ENCODE data around the gene RBM44. TPM values are rescaled to one million over a fixed set of nuclear protein-coding genes. Genes with fewer than 3 reads are reported as not detected.
A peak's percentile ranks its signal among the peaks of the same experiment; 100 is the strongest.

RBM44 gene
- total and polyA plus RNA-seq, 5 experiments from 2014 or later, result 0.80 to 1.0 (median 0.91) TPM; not detected in 2

DNA sequence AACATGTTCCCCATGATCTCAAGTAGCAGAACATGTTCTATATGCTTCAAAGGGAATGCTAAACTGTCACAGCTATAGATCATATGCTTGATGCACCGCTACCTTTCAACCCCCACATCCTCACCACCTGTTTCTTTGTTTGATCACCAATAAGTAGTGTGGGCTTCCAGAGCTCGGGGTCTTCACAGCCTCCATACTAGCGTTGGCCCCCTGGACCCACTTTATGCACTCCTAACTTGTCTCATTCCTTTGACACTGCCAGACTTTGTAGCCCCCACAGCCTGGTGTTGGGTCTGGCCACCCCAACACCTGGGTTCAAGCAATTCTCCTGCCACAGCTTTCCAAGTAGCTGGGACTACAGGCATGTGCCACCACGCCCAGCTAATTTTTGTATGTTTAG lies 11.6 kb upstream of the RBM44 start:
- no peaks in the 10 kb centered on the region for H3K27me3 Mint-ChIP-seq
- H3K9me3 Mint-ChIP-seq, result peaks cover 0 to 34% (median 11%) of the 10 kb centered on the region in 9 donors
- no peak for ATAC-seq
- H3K27ac Mint-ChIP-seq, result no peak overlapping the region
- H3K4me3 Mint-ChIP-seq, result no peak overlapping the region
- peaks cover 0 to 3% (median 1%) of the 10 kb centered on the region in 4 donors for H3K4me1 Mint-ChIP-seq
- H3K36me3 Mint-ChIP-seq, result peaks cover 22 to 45% (median 40%) of the 10 kb centered on the region in 3 donors
- POLR2A ChIA-PET, result interaction anchor here (0.5 to 1.1 kb wide), 2 partner anchors 50 to 82 kb away, joined by 3 to 4 read pairs; no protein-coding TSS in a partner anchor
- DNase-seq, result no peak

DNA sequence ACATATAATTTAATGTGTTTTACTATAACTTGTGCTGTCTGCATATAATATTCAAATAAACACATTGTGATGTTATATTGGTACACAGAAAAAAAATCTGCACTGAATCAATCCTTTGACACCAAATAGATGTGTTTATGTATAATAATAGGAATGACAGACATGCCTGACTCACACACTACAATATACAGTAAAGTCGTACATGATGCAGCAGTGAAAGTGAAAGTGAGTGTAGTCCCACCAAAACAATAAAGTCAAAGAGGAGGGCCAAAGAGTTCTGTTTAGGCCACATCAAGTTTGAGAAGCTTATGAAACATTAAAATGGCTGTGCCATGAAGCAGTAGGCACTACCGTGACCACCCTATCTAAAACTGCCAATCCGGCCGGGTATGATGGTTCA lies 8.2 kb upstream of the RBM44 start:
- peaks cover 0 to 3% (median under 1%) of the 10 kb centered on the region in 4 donors for H3K4me1 Mint-ChIP-seq
- ATAC-seq (no peak), DNase-seq (no peak)
- H3K36me3 Mint-ChIP-seq, result peaks cover 17 to 26% (median 20%) of the 10 kb centered on the region in 3 donors
- POLR2A ChIA-PET, result no interaction called here
- no peak overlapping the region for H3K27ac Mint-ChIP-seq
- H3K27me3 Mint-ChIP-seq, result no peaks in the 10 kb centered on the region
- H3K4me3 Mint-ChIP-seq, result no peak overlapping the region
- H3K9me3 Mint-ChIP-seq, result peaks cover 0 to 16% (median 10%) of the 10 kb centered on the region in 9 donors

DNA sequence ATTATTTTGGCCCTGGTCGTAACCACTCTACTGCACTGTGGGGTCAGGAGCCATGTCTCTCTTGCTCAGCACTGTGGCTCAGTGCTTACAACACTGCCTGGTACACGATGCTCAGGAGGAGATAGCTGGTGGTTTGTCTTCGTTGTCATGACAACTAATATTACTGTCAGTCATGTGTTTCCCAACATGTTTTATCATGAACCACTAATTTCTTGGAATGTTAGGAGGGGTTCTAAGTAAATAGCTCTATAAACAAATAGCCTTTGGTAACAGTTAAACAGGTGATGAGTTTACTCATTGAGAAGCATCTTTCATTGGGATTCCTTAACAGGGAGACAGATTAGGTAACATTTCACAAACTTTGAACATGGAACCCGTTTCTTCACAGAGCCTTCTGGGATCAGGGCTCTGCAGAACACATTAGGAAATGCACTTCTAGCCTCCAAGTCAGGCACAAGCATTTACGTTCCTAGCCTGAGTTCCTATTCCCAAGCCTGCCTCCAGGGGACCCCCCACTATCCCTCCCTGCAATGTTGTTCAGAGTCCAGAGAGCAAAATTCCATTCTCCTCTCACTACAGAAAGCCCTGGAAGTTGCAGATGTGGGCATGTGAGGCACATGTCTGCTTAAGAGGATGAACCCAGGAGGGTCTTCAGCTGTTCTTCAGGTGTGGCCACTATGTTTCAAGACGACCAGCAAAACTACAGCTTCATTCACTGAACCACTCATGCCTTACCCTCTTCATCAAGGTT lies 6.4 kb upstream of the RBM44 start:
- no peak overlapping the region for H3K4me3 Mint-ChIP-seq
- no peak overlapping the region for H3K27ac Mint-ChIP-seq
- peaks cover 0 to 3% (median 0%) of the 10 kb centered on the region in 4 donors for H3K4me1 Mint-ChIP-seq
- ATAC-seq (no peak), DNase-seq (no peak)
- POLR2A ChIA-PET, result no interaction called here
- H3K9me3 Mint-ChIP-seq, result peaks cover 0 to 5% (median under 1%) of the 10 kb centered on the region in 9 donors
- peaks cover 6 to 14% (median 11%) of the 10 kb centered on the region in 3 donors for H3K36me3 Mint-ChIP-seq
- no peaks in the 10 kb centered on the region for H3K27me3 Mint-ChIP-seq

DNA sequence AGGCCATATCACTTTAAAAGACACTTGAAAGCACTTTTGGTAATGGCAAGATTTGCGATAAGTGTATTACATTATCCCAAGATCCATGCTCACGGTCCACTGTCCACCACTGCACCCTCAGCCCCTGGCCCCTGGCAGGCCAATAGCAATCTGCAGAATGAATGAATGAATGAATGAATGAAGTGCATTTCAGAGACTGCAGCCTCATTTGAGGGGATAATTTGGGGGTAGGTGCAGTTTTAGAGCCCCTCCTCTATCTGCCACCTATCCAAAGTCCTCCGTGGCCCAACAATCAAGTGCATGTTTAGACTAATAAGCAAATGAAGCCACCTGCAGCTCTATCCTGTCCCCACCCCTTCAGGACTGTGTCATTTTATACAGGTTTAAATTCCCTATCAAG lies 1.3 kb upstream of the RBM44 start:
- POLR2A ChIA-PET, result no interaction called here
- Mint-ChIP-seq H3K36me3 (peaks cover 0 to 5% (median 2%) of the 10 kb centered on the region in 3 donors), H3K4me1 (no peaks in the 10 kb centered on the region), H3K27ac (no peak overlapping the region), H3K27me3 (no peaks in the 10 kb centered on the region), H3K4me3 (no peak overlapping the region), H3K9me3 (peaks cover 0 to 9% (median 0%) of the 10 kb centered on the region in 9 donors)
- no peak for DNase-seq
- ATAC-seq, result no peak

DNA sequence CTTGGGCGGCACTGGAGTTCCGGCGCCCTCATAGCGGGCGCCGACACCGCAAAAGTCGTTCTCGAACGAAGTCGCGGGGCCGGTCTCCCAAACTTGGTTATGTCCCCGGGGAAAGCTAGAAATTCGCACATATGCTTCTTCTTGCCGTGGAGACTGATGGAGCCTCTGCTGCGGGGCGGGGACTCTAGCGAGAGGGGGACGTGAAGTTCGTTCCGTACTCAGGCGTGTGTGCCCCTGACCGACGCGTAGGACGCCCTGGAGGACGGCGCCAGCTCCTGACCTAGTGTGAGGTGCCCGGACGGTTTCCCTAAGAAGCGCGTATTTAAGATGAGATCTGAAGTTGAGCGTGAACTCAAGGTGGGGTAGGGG lies 465 bp downstream of the RBM44 start:
- no peaks in the 10 kb centered on the region for H3K4me1 Mint-ChIP-seq
- POLR2A ChIA-PET, result no interaction called here
- H3K27ac Mint-ChIP-seq, result no peak overlapping the region
- DNase-seq, result no peak
- H3K27me3 Mint-ChIP-seq, result no peaks in the 10 kb centered on the region
- ATAC-seq, result no peak
- H3K4me3 Mint-ChIP-seq, result no peak overlapping the region
- peaks cover 0 to 5% (median 0%) of the 10 kb centered on the region in 3 donors for H3K36me3 Mint-ChIP-seq
- peaks cover 0 to 9% (median 0%) of the 10 kb centered on the region in 9 donors for H3K9me3 Mint-ChIP-seq

DNA sequence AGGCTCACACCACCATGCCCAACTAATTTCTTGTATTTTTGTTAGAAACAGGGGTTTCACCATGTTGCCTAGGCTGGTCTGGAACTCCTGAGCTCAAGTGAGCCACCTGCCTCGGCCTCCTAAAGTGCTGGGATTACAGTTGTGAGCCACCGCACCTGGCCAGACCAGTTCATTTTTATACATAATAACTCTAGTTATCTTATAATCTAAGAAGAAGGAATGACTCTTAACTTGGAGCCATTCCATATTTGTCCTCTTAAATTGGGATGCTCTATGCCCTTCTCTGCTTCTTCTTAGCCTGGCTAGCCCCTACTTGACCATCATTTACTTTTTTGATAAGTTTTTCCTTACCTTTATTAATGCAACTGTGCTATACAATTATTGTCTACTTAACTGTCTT lies 2.9 kb downstream of the RBM44 start:
- no peak overlapping the region for H3K27ac Mint-ChIP-seq
- H3K4me3 Mint-ChIP-seq, result no peak overlapping the region
- peaks cover 0 to 2% (median 0%) of the 10 kb centered on the region in 5 donors for H3K27me3 Mint-ChIP-seq
- H3K9me3 Mint-ChIP-seq, result peaks cover 0 to 9% (median 0%) of the 10 kb centered on the region in 9 donors
- DNase-seq, result no peak
- ATAC-seq, result no peak
- POLR2A ChIA-PET, result no interaction called here
- peaks cover 0 to 8% (median 0%) of the 10 kb centered on the region in 3 donors for H3K36me3 Mint-ChIP-seq
- H3K4me1 Mint-ChIP-seq, result peaks cover 0 to 5% (median 0%) of the 10 kb centered on the region in 4 donors

DNA sequence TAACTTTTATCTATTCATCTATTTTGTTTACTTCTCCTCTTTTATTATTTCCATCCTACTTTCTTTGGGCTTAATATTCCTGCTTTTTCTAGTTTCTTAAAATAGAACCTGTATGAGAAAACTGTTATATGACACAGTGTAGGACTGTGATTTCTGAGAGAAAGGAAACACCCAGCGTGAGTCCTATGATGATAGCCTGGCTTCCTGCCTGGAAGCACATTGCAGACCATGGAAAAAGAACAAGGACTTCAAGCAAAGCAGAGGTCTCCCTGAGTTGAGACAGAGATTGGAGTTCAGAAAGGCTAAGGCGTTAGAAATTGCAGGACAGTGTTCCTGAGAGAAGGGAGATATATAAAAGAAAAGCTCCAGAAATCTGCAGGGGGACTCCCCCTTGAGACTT lies 7.8 kb downstream of the RBM44 start:
- Mint-ChIP-seq H3K9me3 (no peaks in the 10 kb centered on the region), H3K27me3 (peaks cover 0 to 4% (median 0%) of the 10 kb centered on the region in 5 donors), H3K4me3 (no peak overlapping the region), H3K27ac (no peak overlapping the region), H3K36me3 (peaks cover 0 to 4% (median 2%) of the 10 kb centered on the region in 3 donors), H3K4me1 (peaks cover 0 to 5% (median 0%) of the 10 kb centered on the region in 4 donors)
- DNase-seq, result no peak
- no peak for ATAC-seq
- POLR2A ChIA-PET, result no interaction called here

DNA sequence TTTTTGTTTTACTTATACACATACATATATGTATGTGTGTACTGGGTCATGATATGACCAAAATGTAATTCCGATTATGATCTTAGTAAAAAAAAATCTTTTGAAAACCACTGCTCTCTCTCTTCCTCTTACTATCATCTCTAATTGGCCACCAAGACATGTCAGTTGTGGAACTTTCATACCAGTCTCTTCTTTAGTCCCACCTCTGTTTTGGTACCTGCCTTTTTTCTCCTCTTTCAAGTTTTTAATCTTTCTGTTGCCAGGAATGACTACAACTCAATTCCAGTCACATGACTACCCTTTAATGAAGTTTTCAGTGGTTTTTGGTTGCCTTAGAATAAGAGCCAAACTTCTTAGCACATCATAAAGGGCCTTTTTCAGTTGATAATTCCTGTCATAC lies 17.1 kb downstream of the RBM44 start:
- H3K4me1 Mint-ChIP-seq, result peaks cover 0 to 3% (median 0%) of the 10 kb centered on the region in 4 donors
- H3K27ac Mint-ChIP-seq, result no peak overlapping the region
- DNase-seq (no peak), ATAC-seq (no peak)
- H3K36me3 Mint-ChIP-seq, result no peaks in the 10 kb centered on the region
- H3K9me3 Mint-ChIP-seq, result no peaks in the 10 kb centered on the region
- H3K4me3 Mint-ChIP-seq, result no peak overlapping the region
- H3K27me3 Mint-ChIP-seq, result peaks cover 0 to 1% (median 0%) of the 10 kb centered on the region in 5 donors
- POLR2A ChIA-PET, result no interaction called here

DNA sequence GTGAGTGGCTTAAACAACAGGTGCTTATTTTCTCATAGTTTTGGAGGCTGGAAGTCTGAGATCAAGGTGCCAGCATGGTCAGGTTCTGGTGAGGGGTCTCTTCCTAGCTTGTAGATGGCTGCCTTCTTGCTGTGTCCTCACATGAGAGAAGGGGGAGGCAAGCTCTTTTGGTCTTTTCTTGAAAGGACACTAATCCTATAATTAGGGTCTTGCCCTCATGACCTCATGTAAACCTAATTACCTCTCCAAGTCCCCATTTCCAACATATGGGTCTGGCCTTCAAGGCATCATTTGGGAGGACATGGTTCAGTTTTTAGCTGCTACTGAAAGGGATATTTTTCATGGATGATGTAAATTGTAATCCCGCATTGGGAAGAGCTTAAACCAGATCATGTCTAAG lies 18.0 kb downstream of the RBM44 start:
- POLR2A ChIA-PET, result no interaction called here
- H3K9me3 Mint-ChIP-seq, result no peaks in the 10 kb centered on the region
- H3K36me3 Mint-ChIP-seq, result no peaks in the 10 kb centered on the region
- H3K4me1 Mint-ChIP-seq, result peaks cover 0 to 3% (median 0%) of the 10 kb centered on the region in 4 donors
- H3K27ac Mint-ChIP-seq, result peak overlapping the region in 1 of 10 donors; percentile 25
- H3K4me3 Mint-ChIP-seq, result no peak overlapping the region
- peaks cover 0 to 1% (median 0%) of the 10 kb centered on the region in 5 donors for H3K27me3 Mint-ChIP-seq
- DNase-seq (no peak), ATAC-seq (no peak)

DNA sequence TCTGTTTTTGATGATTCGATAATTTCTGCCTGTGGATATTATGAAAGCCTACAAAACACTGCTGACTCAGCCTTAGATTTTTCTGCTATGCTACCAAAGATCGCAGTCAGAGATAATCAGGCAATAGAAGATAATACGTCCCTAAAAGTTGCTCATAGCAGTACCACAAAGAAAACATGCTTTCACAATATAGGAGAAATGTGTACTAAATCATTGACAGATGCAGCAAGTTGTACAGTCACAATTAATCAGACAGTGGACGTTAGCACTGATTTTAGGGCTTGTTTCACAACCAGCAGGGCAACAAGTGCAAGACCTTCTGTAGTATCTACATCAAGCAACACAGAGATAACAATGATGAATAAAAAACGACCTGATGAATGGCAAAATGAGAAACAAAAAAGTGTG lies 19.5 kb downstream of the RBM44 start:
- POLR2A ChIA-PET, result no interaction called here
- ATAC-seq (no peak), DNase-seq (no peak)
- Mint-ChIP-seq H3K4me3 (no peak overlapping the region), H3K36me3 (no peaks in the 10 kb centered on the region), H3K27me3 (no peaks in the 10 kb centered on the region), H3K4me1 (peaks cover 0 to 3% (median 0%) of the 10 kb centered on the region in 4 donors), H3K27ac (no peak overlapping the region), H3K9me3 (no peaks in the 10 kb centered on the region)

DNA sequence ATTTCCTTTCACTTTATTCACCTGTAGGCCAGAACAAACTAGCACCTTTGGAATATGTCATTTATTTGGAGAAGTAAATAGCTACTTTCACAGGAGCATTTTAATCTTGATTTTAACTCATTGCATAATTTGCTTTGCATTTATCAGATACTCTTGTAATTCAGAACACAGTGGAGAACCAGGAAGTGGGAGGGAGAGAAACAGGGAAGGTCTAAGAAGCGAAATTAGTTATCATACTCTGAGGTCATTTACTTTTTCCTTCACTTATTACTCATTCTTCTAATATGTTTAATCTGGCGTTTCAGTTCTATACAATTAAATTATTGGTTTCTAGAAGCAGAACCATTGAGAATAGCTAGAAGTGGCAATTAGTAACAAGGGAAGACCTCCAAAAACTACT lies 20.7 kb downstream of the RBM44 start:
- Mint-ChIP-seq H3K36me3 (no peaks in the 10 kb centered on the region), H3K9me3 (no peaks in the 10 kb centered on the region), H3K4me3 (no peak overlapping the region), H3K4me1 (peaks cover 0 to 3% (median 0%) of the 10 kb centered on the region in 4 donors), H3K27ac (no peak overlapping the region), H3K27me3 (no peaks in the 10 kb centered on the region)
- POLR2A ChIA-PET, result no interaction called here
- ATAC-seq (no peak), DNase-seq (no peak)

DNA sequence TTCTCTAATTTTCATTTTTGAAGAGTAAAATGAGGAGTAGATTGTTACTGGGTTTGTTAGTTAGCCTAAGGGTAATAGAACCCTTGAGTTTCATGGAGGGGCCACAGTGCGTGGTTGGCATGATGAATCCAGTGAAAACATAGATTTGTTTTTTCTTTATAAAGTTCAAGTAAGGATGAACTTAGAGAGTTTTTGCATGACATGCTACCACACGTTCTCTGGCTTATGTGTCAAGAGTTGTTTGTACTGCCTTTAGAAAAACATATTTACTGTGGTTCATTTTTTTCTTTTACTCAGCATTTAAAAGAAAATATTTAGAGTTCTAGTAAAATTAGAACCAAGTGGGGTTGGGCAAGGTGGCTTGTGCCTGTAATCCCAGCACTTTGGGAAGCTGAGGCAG lies 21.8 kb downstream of the RBM44 start:
- peaks cover 0 to 1% (median 0%) of the 10 kb centered on the region in 3 donors for H3K36me3 Mint-ChIP-seq
- no peak for DNase-seq
- ATAC-seq, result no peak
- no peaks in the 10 kb centered on the region for H3K9me3 Mint-ChIP-seq
- no peak overlapping the region for H3K27ac Mint-ChIP-seq
- H3K27me3 Mint-ChIP-seq, result no peaks in the 10 kb centered on the region
- H3K4me3 Mint-ChIP-seq, result no peak overlapping the region
- peaks cover 0 to 3% (median 0%) of the 10 kb centered on the region in 4 donors for H3K4me1 Mint-ChIP-seq
- POLR2A ChIA-PET, result interaction anchor here (0.5 kb wide), 1 partner anchor 41 kb away, joined by 3 read pairs; no protein-coding TSS in a partner anchor

DNA sequence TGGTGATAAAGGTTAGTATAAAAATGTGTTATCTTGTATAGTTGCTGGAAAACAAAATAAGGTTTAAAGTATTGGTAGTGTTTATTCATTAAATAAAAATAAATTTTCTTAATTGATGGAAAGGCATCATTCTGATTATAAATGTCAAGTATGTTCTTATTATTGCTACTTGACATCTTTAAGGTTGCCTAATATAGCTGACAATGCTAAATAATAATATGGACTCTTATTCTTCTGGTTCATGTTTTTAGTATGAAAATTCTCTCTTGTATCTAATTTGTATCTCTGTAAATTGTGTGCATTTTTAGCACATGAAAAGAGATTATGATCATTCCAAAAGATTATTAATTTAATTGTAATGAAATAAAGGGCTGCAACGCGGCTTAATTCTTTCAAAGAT lies 25.0 kb downstream of the RBM44 start:
- Mint-ChIP-seq H3K36me3 (peaks cover 0 to 4% (median 2%) of the 10 kb centered on the region in 3 donors), H3K27me3 (no peaks in the 10 kb centered on the region), H3K9me3 (no peaks in the 10 kb centered on the region), H3K4me1 (no peaks in the 10 kb centered on the region), H3K27ac (no peak overlapping the region), H3K4me3 (no peak overlapping the region)
- DNase-seq (no peak), ATAC-seq (no peak)
- POLR2A ChIA-PET, result interaction anchor here (0.6 kb wide), 1 partner anchor 167 kb away, joined by 6 read pairs; no protein-coding TSS in a partner anchor

Data from naive thymus-derived CD8-positive, alpha-beta T cell (primary cell).